SJCRH30 (cell line): ENCODE results near the gene COL16A1. TPM values are rescaled to one million over a fixed set of nuclear protein-coding genes. Genes with fewer than 3 reads are reported as not detected.

ENCODE experiments used
- DNase-seq, 2 experiments: peaks; one replicate each; pipeline ENCODE4 v3.0.0-alpha.2; 2015 to 2020
- H3K27ac ChIP-seq: fragments of 250-450 bp; sonication (Bioruptor Pico); 2 replicates; pipeline ENCODE4 v1.5.1; 2020; ENCODE audit warnings: mild to moderate bottlenecking, moderate library complexity
- H3K27me3 ChIP-seq: fragments of 250-450 bp; sonication (Bioruptor Pico); 2 replicates; pipeline ENCODE4 v1.5.1; 2020; ENCODE audit warnings: mild to moderate bottlenecking, moderate library complexity
- H3K36me3 ChIP-seq: fragments of 250-450 bp; sonication (Bioruptor Pico); 2 replicates; pipeline ENCODE4 v1.5.1; 2020; ENCODE audit warnings: mild to moderate bottlenecking, moderate library complexity
- H3K4me1 ChIP-seq: fragments of 250-450 bp; sonication (Bioruptor Pico); 2 replicates; pipeline ENCODE4 v1.5.1; 2020; ENCODE audit warnings: mild to moderate bottlenecking, moderate library complexity
- H3K4me3 ChIP-seq: fragments of 250-450 bp; sonication (Bioruptor Pico); 2 replicates; pipeline ENCODE4 v1.5.1; 2020; ENCODE audit warnings: mild to moderate bottlenecking, moderate library complexity
- H3K9me3 ChIP-seq: fragments of 250-450 bp; sonication (Bioruptor Pico); replicated peaks from 2 replicates; pipeline ENCODE4 v1.5.1; 2020; ENCODE audit warnings: mild to moderate bottlenecking, moderate library complexity
- total RNA-seq: library from RNA; depleted of rRNA; stranded (reverse); fragments of >200 nt; shearing (Covaris generic); gene quantifications from 2 replicates; pipeline ENCODE4 v1.2.3, GENCODE V29; 2014

The COL16A1 gene
- total RNA-seq, 1 experiment from 2014 or later: 2.7 TPM

DNA sequence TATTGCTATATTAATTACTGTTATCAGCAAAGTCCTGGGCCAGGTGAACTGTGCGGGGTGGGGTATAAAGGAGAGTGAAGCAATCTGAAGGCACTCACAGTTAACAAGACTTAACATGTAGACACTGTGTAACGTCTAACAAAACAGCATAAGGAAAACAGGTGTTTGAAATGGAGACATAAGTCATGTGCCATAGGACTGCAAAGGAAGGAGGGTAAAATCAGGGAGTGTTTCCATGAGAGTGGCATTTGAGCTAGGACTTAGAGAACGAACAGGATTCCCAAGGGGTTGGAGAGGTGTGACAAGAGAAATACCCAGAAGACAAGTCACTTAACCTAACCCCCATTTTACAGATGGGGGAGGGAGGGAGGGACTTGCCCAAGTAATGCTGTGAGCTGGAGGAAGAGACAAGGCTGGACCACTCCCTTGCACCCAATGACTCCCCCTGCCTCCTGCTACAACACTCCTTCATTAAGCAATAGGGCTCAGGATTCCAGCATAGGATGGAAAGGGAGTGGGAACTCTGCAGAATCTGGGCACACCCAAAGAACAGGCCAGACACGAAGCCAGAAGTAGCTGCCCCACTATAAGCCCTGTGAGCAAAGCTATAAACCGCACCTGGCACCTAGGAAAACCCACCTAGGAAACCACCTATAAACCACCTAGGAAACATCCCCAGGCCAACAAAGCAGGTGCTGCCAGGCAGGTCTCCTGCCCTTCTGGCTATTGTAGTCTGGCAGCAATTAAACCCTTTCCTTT lies 65.7 kb downstream of the COL16A1 start:
- H3K4me1 ChIP-seq: no peaks in the 10 kb centered on the region
- H3K36me3 ChIP-seq: peaks cover 9% of the 10 kb centered on the region
- no peak for DNase-seq
- no peaks in the 10 kb centered on the region for H3K27me3 ChIP-seq
- no peak overlapping the region for H3K27ac ChIP-seq
- H3K9me3 ChIP-seq: no peaks in the 10 kb centered on the region
- no peak overlapping the region for H3K4me3 ChIP-seq

DNA sequence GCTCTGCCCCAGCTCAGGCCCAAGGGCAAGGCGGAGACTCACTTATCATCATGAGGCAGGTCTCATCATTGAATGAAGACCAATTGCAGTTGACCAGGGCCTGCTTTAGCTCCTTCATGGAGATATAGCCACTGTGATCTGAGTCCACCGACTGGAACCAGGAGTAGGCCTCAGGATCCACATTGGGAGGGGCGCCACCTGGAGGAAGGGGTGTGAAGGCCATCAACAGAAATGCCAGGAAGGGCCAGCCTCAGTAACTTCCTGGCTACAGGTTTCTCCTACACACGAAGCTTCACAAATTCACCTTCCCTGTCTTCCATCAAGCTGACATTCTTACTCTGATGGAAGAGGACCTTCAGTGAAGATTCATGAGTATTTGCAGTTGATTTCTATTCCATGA lies 70.7 kb downstream of the COL16A1 start:
- peak in 1 of 2 experiments; percentile 54 for DNase-seq
- no peaks in the 10 kb centered on the region for H3K27me3 ChIP-seq
- H3K9me3 ChIP-seq: no peaks in the 10 kb centered on the region
- no peak overlapping the region for H3K27ac ChIP-seq
- H3K4me3 ChIP-seq: no peak overlapping the region
- peaks cover 19% of the 10 kb centered on the region for H3K36me3 ChIP-seq
- H3K4me1 ChIP-seq: no peaks in the 10 kb centered on the region

DNA sequence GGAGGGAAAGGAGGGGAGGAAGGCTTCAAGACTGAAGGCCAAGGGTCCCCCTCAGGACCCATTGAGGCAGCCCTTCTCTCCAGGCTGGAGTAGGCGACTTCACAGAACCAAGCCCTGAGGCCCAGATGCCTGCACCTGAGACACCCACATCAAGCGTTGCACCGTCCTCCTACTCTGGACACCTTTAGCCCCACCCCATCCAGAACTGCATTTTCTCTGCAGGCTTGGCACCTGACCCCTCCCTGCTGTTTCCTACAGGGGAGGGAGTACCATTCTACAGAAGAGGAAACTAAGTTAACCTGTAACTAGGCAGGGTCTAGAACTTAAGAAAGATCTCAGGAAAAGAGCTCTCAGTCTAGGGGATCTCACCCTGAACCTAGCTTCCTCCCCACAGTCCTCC lies 71.2 kb downstream of the COL16A1 start:
- no peak for DNase-seq
- Histone ChIP-seq H3K27me3 (no peaks in the 10 kb centered on the region), H3K36me3 (peaks cover 19% of the 10 kb centered on the region), H3K4me3 (no peak overlapping the region), H3K27ac (no peak overlapping the region), H3K9me3 (no peaks in the 10 kb centered on the region), H3K4me1 (no peaks in the 10 kb centered on the region)

DNA sequence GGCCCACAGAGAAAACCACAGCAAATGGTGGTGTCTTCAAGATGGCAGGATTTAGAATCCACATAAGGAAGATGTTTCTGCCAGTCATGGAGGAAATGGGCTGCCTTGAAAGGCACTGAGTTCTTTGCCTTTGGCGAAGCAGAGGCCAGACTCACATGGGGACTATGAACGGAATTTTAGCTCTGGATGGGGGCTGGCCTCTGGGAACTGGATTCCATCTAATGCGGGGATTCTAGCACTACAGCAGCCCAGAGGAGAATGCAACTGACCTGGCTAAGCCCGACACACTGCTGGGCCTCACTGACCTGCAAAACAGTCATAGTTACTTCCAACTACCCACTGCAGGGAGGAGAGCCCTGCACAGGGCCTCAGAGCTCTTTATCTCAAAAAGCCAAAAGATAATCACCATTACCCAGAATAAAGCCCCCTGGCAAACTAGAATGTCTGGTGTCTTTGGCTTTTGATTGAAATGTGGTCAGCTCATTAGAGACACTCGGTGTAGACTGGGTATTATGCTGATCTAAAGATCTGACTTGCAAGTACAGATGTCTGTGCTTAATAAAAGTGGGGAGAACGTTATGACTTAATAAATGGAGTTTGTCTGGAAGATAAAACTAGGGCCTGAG lies 74.8 kb downstream of the COL16A1 start:
- Histone ChIP-seq H3K4me1 (peaks cover 8% of the 10 kb centered on the region; the same call in 1 of the 2 replicates), H3K36me3 (peaks cover 13% of the 10 kb centered on the region), H3K4me3 (no peak overlapping the region), H3K9me3 (no peaks in the 10 kb centered on the region), H3K27ac (no peak overlapping the region), H3K27me3 (no peaks in the 10 kb centered on the region)
- DNase-seq: no peak

DNA sequence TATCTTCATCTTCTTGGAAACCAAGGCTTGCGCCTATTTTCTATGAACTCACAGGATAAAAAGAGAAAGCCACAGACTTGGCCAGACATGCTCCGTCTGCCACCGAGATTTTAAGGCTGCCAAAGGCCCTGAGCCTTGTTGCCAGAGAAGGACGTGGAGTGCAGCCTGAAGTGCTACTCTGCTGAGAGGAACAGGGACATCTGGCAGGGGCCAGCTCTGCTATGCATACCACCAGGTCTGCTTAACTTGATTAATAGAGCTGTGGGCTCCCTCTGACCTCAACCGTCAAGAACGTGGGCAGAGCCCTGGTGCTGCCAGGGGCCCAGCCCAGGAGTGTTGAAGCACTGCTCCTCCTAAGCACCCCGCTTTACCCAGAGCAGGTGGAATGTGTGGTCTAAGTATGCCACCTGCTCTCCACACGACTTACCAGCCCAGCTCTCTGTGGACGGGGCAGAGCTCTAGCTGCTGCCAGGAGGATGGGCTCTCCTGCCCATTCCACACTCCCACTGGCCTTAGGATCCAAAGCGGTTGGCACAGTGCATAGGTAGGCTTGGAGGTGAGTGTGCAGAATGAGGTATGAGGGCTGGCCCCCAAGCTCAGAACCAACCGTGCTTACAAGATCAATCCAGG lies 75.8 kb downstream of the COL16A1 start:
- peak overlapping the region; percentile 43 for H3K27ac ChIP-seq
- H3K27me3 ChIP-seq: no peaks in the 10 kb centered on the region
- H3K9me3 ChIP-seq: no peaks in the 10 kb centered on the region
- H3K36me3 ChIP-seq: peaks cover 9% of the 10 kb centered on the region
- peak in 1 of 2 experiments; percentile 24 for DNase-seq
- peaks cover 8% of the 10 kb centered on the region; the same call in 1 of the 2 replicates for H3K4me1 ChIP-seq
- H3K4me3 ChIP-seq: no peak overlapping the region

DNA sequence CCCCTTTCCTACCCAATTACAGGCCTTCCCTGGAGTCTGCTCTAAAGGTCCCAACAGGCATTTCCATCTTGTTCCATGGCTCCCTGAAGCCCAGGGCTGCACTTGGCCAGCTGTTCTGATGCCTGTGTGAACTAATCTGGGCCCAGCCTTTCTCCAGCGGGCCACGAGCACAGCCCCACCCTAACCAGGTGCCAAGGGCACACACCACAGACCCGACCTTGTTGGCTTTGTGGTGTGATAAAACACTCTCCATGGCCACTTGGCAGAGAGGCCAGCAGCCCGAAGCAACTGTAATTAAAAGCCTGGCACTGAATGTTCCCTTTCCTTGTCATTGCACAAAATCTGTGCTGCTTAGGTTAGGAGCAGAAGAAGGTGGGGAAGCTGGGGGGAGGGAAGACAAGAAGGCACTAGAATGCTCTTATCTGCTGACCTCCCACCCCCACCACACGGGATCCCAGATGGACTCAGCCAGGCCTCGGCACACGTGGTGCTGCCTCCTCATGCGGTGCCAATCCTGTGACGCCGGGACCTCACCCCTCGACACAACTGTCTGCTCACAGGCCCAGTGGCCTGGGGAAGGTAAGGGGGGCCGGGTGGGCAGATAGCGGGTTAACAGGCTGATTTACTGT lies 76.4 kb downstream of the COL16A1 start:
- Histone ChIP-seq H3K27ac (peak overlapping the region; percentile 43), H3K36me3 (peaks cover 8% of the 10 kb centered on the region), H3K9me3 (no peaks in the 10 kb centered on the region), H3K4me1 (peaks cover 8% of the 10 kb centered on the region; the same call in 1 of the 2 replicates), H3K27me3 (no peaks in the 10 kb centered on the region), H3K4me3 (no peak overlapping the region)
- DNase-seq: peak; percentile 26 to 40

DNA sequence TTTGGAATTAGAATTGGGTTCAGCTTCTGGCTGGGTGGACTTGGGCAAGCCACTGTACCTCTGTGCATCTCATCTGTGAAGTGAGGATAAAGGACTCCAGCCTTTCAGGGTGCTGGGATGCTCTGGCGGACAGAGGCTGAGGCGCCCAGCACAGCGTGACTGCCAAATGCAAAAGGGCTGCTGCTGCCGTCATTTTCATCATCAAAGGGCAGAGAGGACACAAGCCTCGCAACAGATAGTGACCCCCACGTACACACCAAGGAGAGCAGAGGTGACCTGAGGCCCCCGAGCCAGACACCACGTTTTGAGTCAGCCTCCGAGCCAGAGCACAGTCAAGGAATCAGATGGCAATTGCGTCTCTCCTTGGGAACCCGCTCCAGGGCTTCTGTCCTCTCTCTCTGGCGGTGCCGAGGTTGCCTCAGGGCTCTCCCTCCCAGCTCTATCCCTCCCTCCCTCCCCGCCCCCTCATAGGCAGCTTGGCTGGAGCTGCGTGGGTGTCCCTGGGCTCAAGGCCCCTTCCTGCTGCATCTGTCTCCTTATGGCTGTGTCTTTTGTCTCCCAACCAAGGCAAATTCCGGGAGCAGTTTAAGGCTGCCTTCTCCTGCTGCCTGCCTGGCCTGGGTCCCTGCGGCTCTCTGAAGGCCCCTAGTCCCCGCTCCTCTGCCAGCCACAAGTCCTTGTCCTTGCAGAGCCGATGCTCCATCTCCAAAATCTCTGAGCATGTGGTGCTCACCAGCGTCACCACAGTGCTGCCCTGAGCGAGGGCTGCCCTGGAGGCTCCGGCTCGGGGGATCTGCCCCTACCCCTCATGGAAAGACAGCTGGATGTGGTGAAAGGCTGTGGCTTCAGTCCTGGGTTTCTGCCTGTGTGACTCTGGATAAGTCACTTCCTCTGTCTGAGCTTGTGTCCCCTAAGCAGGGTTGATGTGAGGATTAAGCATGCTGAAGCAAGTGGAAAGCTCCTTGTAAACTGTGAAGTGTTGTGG lies 77.3 kb downstream of the COL16A1 start:
- DNase-seq: peak; percentile 58 to 68
- no peaks in the 10 kb centered on the region for H3K27me3 ChIP-seq
- H3K9me3 ChIP-seq: no peaks in the 10 kb centered on the region
- no peak overlapping the region for H3K4me3 ChIP-seq
- peak overlapping the region; percentile 43 for H3K27ac ChIP-seq
- H3K36me3 ChIP-seq: peaks cover 8% of the 10 kb centered on the region; the same call in 1 of the 2 replicates
- peaks cover 8% of the 10 kb centered on the region; the same call in 1 of the 2 replicates for H3K4me1 ChIP-seq

DNA sequence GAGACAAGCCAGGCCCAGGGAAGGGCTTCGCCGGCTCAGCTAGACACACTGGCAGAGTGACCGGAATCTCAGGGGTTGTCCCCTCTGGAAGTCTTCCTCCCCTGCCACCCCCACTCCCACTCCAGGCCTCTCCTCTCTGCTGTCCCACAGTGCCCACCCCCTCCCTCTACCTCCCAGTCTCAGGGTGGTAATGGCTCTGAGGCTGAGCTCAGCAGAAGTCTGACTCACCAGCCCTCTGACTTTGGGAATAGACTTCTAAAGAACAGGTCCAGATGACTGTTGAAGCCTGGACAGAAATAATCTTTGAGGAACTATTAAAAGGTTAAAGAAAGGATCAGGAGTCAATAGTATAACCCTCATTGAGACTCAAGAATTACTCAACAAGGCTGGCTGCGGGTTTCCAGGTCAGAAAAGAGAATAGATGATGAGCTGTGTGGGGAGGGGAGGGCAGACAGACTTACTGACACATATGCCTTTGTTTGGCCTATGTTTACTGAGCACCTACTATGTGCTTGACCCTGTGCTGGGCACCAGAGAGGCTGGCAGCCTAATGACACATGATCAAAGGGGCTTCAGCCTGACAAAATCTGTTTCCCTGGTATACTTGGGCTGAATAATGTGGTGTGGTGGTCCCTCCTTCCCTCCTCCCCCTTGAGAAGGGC lies 78.1 kb downstream of the COL16A1 start:
- Histone ChIP-seq H3K27ac (peak overlapping the region; percentile 43; the same call in 1 of the 2 replicates), H3K27me3 (no peaks in the 10 kb centered on the region), H3K4me1 (peaks cover 8% of the 10 kb centered on the region; the same call in 1 of the 2 replicates), H3K36me3 (peaks cover 4% of the 10 kb centered on the region; the same call in 1 of the 2 replicates), H3K9me3 (no peaks in the 10 kb centered on the region), H3K4me3 (no peak overlapping the region)
- no peak for DNase-seq

DNA sequence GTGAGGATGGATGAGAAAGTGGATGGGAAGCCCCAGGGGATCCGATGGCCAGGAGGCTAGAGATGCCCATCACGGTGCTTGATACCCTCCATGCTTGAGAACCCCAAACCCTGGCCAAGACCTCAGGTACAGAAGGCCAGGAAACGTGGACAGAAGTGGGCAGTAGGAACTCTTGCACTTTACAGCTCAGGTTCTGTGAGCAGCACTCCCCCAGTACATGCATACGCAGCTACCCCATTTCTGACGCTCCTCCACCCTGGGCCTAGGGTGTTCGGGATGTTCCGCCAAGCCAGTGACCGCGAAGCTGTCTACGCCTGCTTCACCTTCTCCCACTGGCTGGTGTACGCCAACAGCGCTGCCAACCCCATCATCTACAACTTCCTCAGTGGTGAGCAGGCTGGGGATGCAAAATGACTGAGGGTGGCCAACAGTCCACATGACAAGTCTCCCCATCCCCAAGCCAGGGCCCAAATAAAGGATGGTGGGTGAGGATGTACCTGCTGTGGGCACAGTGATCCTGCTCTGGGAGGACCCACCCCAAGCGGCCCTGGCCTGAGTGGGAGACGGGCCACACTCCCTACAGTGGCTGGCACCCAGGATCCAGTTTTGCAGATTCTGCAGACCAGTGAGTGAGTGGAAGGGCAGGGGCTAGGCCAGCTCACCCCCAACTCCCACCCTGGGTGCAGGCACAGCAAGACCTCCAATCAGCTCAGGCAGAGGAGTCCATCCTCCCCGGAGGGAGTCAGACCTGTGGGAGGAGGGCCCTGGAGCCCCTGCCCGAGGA lies 78.9 kb downstream of the COL16A1 start:
- Histone ChIP-seq H3K4me1 (peaks cover 8% of the 10 kb centered on the region; the same call in 1 of the 2 replicates), H3K36me3 (peaks cover 4% of the 10 kb centered on the region; the same call in 1 of the 2 replicates), H3K27me3 (no peaks in the 10 kb centered on the region), H3K27ac (no peak overlapping the region), H3K4me3 (no peak overlapping the region), H3K9me3 (no peaks in the 10 kb centered on the region)
- no peak for DNase-seq

DNA sequence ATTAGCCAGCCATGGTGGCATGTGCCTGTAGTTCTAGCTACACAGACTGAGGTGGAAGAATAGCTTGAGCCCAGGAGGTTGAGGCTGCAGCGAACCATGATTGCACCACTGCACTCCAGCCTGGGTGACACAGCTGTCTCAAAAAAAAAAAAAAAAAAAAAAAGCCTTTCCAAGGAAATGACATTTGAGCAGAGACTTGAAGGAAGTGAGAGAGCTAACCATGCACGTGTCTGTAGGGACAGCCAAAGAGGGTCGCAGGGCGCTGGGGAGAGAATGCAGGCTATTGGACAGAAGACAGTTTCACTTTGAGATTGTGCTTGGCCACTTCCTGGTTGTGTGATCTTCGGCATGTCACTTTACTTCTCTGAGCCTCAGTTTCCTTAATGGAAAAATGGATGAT lies 79.5 kb downstream of the COL16A1 start:
- no peak overlapping the region for H3K4me3 ChIP-seq
- H3K4me1 ChIP-seq: peaks cover 8% of the 10 kb centered on the region; the same call in 1 of the 2 replicates
- no peaks in the 10 kb centered on the region for H3K9me3 ChIP-seq
- H3K27me3 ChIP-seq: no peaks in the 10 kb centered on the region
- no peak overlapping the region for H3K27ac ChIP-seq
- DNase-seq: no peak
- H3K36me3 ChIP-seq: peaks cover 4% of the 10 kb centered on the region; the same call in 1 of the 2 replicates

DNA sequence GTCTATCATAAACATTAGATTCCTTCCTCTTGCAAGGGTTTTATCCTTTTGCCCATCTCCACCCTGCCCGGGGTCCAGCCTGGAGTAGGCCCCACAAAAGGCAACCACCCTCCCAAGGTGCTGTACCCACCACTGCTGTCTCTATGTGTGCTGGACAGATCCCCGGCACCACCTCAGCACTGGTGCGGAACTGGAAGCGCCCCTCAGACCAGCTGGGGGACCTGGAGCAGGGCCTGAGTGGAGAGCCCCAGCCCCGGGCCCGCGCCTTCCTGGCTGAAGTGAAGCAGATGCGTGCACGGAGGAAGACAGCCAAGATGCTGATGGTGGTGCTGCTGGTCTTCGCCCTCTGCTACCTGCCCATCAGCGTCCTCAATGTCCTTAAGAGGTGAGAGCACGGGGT lies 80.5 kb downstream of the COL16A1 start:
- H3K36me3 ChIP-seq: no peaks in the 10 kb centered on the region
- H3K9me3 ChIP-seq: no peaks in the 10 kb centered on the region
- DNase-seq: no peak

DNA sequence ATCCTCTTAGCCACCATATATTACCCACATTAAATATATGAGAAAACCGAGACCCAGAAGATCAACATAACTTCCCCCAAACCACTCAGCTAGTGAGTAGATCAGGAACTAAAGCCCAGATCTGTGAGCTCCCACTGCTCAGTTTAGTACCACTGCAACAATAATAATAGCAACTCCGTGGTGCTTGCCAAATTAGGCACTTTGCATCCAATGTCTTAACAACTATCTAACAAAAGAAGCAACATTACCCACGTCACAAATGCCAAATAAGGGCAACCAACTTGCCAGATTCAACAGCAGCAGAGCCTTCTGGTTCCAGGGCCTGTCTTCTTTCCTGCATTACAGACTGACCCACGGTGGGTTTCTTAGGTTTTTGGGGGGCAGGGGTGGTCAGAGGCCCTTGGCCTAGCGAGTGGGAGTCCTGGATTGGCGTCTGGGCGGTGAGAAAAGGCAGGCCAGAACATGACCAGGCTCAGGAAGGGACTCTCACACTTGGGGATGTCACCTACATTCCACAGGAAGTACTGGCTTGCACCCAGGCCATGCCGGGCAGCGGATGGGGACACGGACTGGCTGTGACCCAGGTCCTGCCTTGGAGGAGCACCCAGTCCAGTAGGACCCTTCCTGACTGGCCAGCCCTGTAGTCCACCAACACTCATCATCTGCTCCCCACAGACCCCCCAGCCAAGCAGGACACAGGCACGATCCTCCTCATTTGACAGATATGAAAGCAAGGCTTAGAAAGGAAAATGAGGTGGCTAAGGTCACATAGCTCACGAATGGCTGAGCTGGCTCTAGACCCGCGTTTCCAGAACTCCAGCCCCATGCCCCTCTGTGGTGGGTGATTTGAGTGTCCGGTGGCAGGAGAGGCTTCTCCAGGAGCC lies 81.7 kb downstream of the COL16A1 start:
- Histone ChIP-seq H3K27ac (no peak overlapping the region), H3K9me3 (no peaks in the 10 kb centered on the region), H3K4me1 (peaks cover 5% of the 10 kb centered on the region; the same call in 1 of the 2 replicates), H3K27me3 (0 out of 2 replicates have a peak, but pooled peaks cover 2% of the 10 kb centered on the region), H3K4me3 (no peak overlapping the region), H3K36me3 (no peaks in the 10 kb centered on the region)
- no peak for DNase-seq

More for the DNA sequence above, 80.5 kb downstream of the COL16A1 start:
- H3K4me3 ChIP-seq: no peak overlapping the region
- no peaks in the 10 kb centered on the region for H3K27me3 ChIP-seq
- no peak overlapping the region for H3K27ac ChIP-seq
- peaks cover 8% of the 10 kb centered on the region; the same call in 1 of the 2 replicates for H3K4me1 ChIP-seq
